ENCODE measurements around the gene SF1. TPM values are rescaled to one million over a fixed set of nuclear protein-coding genes. Genes with fewer than 3 reads are reported as not detected.

SF1 gene
- total and polyA plus RNA-seq, 9 of the 15 experiments (the other 6 are each of a cell fraction or from before 2014, with no cell fraction given): 13.1 to 334 (median 111) TPM

GRCh38 chr11:64745521-64746328 is 32.6 kb downstream of the SF1 start:
- Histone ChIP-seq H3K9me3 (replicated peaks; ENCODE audit: control insufficient read depth, insufficient read depth, low read depth, low read length) (no peaks in the 10 kb centered on the region), H3K79me2 (ENCODE audit: control insufficient read depth, insufficient read depth, low read length) (no peaks in the 10 kb centered on the region), H3K9ac (ENCODE audit: insufficient read depth in 1 of 2, low read depth in 2 of 2, low read length in 2 of 2) (peak overlapping the region; percentile 61 to 89), H3K4me2 (ENCODE audit: insufficient read depth, low read length) (peak overlapping the region; percentile 77), H3K27ac (ENCODE audit: extremely low read depth, low read depth, low read length) (peak overlapping the region; percentile 73), H3K9me1 (ENCODE audit: control insufficient read depth, insufficient read depth, low read length) (no peaks in the 10 kb centered on the region), H3K36me3 (ENCODE audit: control insufficient read depth, insufficient read depth, low read length) (no peaks in the 10 kb centered on the region), H3K27me3 (ENCODE audit: control insufficient read depth in 2 of 2, insufficient read depth in 2 of 2, low read length in 2 of 2) (no peaks in the 10 kb centered on the region; a peak in 1 of 5 replicates), H3K4me3 (peak overlapping the region; percentile 47), H2AFZ (ENCODE audit: low read depth, low read length) (peak overlapping the region; percentile 85), H4K20me1 (replicated peaks; ENCODE audit: control insufficient read depth, insufficient read depth, low read length) (no peaks in the 10 kb centered on the region; the same call in 1 of the 2 replicates), H3K4me1 (replicated peaks in 1 of 2; ENCODE audit: control insufficient read depth in 2 of 2, insufficient read depth in 2 of 2, low read length in 2 of 2) (peaks cover 12 to 61% of the 10 kb centered on the region in 2 experiments; a peak in 3 of 5 replicates)
- POLR2A ChIA-PET: interaction anchor here (0.6 to 2.0 kb wide), 4 partner anchors 14 to 151 kb away, joined by 3 to 18 read pairs (median 9); partner anchors contain the start of gene PYGM
- peak; percentile 86 to 94 (median 92) for DNase-seq (ENCODE audit: extremely low read depth in 1 of 4, low spot score in 3 of 4)
- in situ Hi-C loops (cut with MboI) (no loop called here), intact Hi-C loops (cut with micrococcal nuclease) (no loop called here)
- peak; percentile 79 for ATAC-seq
- CTCF ChIA-PET (ENCODE audit: low intra/inter-chr PET ratio): no interaction called here
- WGBS (ENCODE audit: insufficient coverage, low coverage, missing lambda C conversion rate): 3% methylated on average over 37 of the region's 52 CpGs
- BruUV-seq (replicated peaks): no TSS peak
- peak; percentile 78 for FAIRE-seq
- TF ChIP-seq RBFOX2 (IDR thresholded peaks at IDR 0.05; ENCODE audit: low read depth, low read length) (peak; percentile 80), EGR1 (conservative IDR thresholded peaks at IDR 0.05) (peak; percentile 96), ATF7 (IDR thresholded peaks at IDR 0.05) (peak; percentile 42; the same call in 1 of the 2 replicates), SRF (CRISPR knock-in tag; IDR thresholded peaks at IDR 0.05) (peak in 1 of 2 experiments; percentile 92; a peak in 2 of 4 replicates), CREBBP (IDR thresholded peaks at IDR 0.05; ENCODE audit: low read depth, low read length) (no peak), ZNF263 (CRISPR knock-in tag; IDR thresholded peaks at IDR 0.05; ENCODE audit: borderline replicate concordance) (peak; percentile 18; the same call in 1 of the 2 replicates), MTA3 (IDR thresholded peaks at IDR 0.05; ENCODE audit: borderline replicate concordance) (0 out of 2 replicates have a peak, but pooled peaks have one; percentile 30), CUX1 (CRISPR knock-in tag; IDR thresholded peaks at IDR 0.05) (no peak), NFE2 (IDR thresholded peaks at IDR 0.05; ENCODE audit: low read depth) (no peak), SNIP1 (IDR thresholded peaks at IDR 0.05; ENCODE audit: low read depth) (peak; percentile 78), E2F6 (IDR thresholded peaks at IDR 0.05; ENCODE audit: borderline replicate concordance in 1 of 2, extremely low read depth in 1 of 2, insufficient read depth in 1 of 2, insufficient read length in 1 of 2, low read depth in 1 of 2, low read length in 1 of 2, poor library complexity in 1 of 2, severe bottlenecking in 1 of 2) (peak in 1 of 2 experiments; percentile 26), POLR2G (IDR thresholded peaks at IDR 0.05; ENCODE audit: low read depth, low read length) (peak; percentile 71; the same call in 1 of the 2 replicates), ATF1 (CRISPR knock-in tag; IDR thresholded peaks at IDR 0.05) (no peak), ATF1 (tag; IDR thresholded peaks at IDR 0.05) (peak; percentile 31; the same call in 1 of the 2 replicates)

All from K562 (cell line).